Adrenal gland (tissue), 5 donors: ENCODE results near the gene LSM4.

Experiments
- CTCF ChIP-seq, 6 experiments: fragments of 450-650 bp in 4 of 6; fragments of 200-600 bp in 2 of 6; sonication (generic) in 1 of 6; IDR thresholded peaks; 1 replicate in 5 of 6; 2 replicates in 1 of 6; pipeline versions ENCODE4 v1.5.1 to v1.8.0; 2016 to 2021; ENCODE audit warnings: antibody characterized with exemption in 6 of 6, mild to moderate bottlenecking in 2 of 6, moderate library complexity in 1 of 6
- POLR2A ChIP-seq, 2 donors: fragments of 450-650 bp; IDR thresholded peaks; one replicate each; pipeline ENCODE4 v1.6.1; 2017; ENCODE audit warnings: antibody characterized with exemption in 2 of 2, mild to moderate bottlenecking in 2 of 2, moderate library complexity in 1 of 2
- donor health status: DM: no; HTN: no; CAD: no.

- TF ChIP-seq CTCF (IDR thresholded peaks at IDR 0.05) (no peak), POLR2A (IDR thresholded peaks at IDR 0.05) (no peak)
Observed at GRCh38 chr19:18310118-18310909, 12.6 kb downstream of the LSM4 start.
